Karpas-422 (cell line): ENCODE measurements around the gene ZAR1L. TPM values are rescaled to one million over a fixed set of nuclear protein-coding genes. Genes with fewer than 3 reads are reported as not detected.

Experiments used
- DNase-seq: peaks from one replicate; pipeline ENCODE4 v3.0.0-alpha.2; 2015
- H2AFZ ChIP-seq: fragments of 200-600 bp; sonication (generic); 2 replicates; pipeline ENCODE4 v1.6.1; 2014; ENCODE audit warnings: antibody characterized with exemption, low read length, mixed read lengths
- H3K27ac ChIP-seq: fragments of 200-600 bp; sonication (generic); 2 replicates; pipeline ENCODE4 v1.5.1; 2014; ENCODE audit warnings: mild to moderate bottlenecking, low read length, moderate library complexity
- H3K27me3 ChIP-seq: fragments of 200-600 bp; sonication (generic); 2 replicates; pipeline ENCODE4 v1.6.1; 2014; ENCODE audit warnings: low read length, mixed read lengths
- H3K36me3 ChIP-seq: fragments of 200-600 bp; sonication (generic); 2 replicates; pipeline ENCODE4 v1.6.1; 2014; ENCODE audit warnings: low read length, mixed read lengths; ENCODE audit not compliant: insufficient read depth
- H3K4me1 ChIP-seq: fragments of 200-600 bp; sonication (generic); 2 replicates; pipeline ENCODE4 v1.6.1; 2014; ENCODE audit warnings: mild to moderate bottlenecking, low read length, mixed read lengths
- H3K4me2 ChIP-seq: fragments of 200-600 bp; sonication (generic); 2 replicates; pipeline ENCODE4 v1.6.1; 2014; ENCODE audit warnings: low read length, low read depth, mild to moderate bottlenecking; ENCODE audit not compliant: poor library complexity, severe bottlenecking
- H3K4me3 ChIP-seq: fragments of 200-600 bp; sonication (generic); 2 replicates; pipeline ENCODE4 v1.5.1; 2014; ENCODE audit warnings: mild to moderate bottlenecking, antibody characterized with exemption, low read length, mixed read lengths
- H3K79me2 ChIP-seq: fragments of 200-600 bp; sonication (generic); 2 replicates; pipeline ENCODE4 v1.6.1; 2014; ENCODE audit warnings: mild to moderate bottlenecking, low read length, mixed read lengths
- H3K9ac ChIP-seq: fragments of 200-600 bp; sonication (generic); 2 replicates; pipeline ENCODE4 v1.6.0; 2014; ENCODE audit warnings: low read length
- H3K9me2 ChIP-seq: fragments of 200-600 bp; sonication (generic), shearing (Covaris generic); replicated peaks from 2 replicates; pipeline ENCODE4 v1.6.0; 2014; ENCODE audit warnings: mild to moderate bottlenecking, low read length, moderate library complexity; ENCODE audit not compliant: insufficient read depth
- H3K9me3 ChIP-seq: fragments of 300-700, 200-600 bp; sonication (generic); 2 replicates; pipeline ENCODE4 v1.6.1; 2014; ENCODE audit warnings: low read length, mixed read lengths
- H4K20me1 ChIP-seq: fragments of 200-600 bp; sonication (generic); 2 replicates; pipeline ENCODE4 v1.6.1; 2014; ENCODE audit warnings: mild to moderate bottlenecking, antibody characterized with exemption, low read length, low read depth; ENCODE audit not compliant: insufficient read depth
- total RNA-seq: library from RNA; depleted of rRNA; stranded (reverse); fragments of >200 nt; shearing (Covaris generic); gene quantifications from 2 replicates; pipeline ENCODE4 v1.2.3, GENCODE V29; 2014; ENCODE audit warnings: low replicate concordance

ZAR1L gene
- total RNA-seq, 1 experiment from 2014 or later: not detected

DNA sequence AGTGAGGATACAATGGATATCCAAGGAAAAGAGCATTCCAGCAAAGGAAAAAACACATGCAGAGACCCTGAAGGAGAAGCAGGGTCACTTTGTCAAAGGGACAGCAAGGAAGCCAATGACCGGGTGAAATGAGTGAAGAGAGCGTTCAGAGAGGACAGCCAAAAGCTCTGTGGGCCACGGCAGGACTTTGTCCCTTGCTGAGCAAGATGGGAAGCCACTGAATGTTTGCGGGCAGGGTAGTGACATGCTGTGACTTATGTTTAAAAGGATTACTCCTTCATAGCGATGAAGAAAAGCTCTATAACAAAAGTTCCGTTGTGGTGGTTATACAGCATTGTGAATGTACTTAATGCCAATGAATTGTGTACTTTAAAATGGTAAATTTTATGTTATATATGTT, 16.5 kb downstream of the ZAR1L start:
- no peak overlapping the region for H3K4me2 ChIP-seq
- H3K9me3 ChIP-seq: no peaks in the 10 kb centered on the region
- H3K4me3 ChIP-seq: no peak overlapping the region
- H3K9ac ChIP-seq: no peak overlapping the region
- H3K36me3 ChIP-seq: no peaks in the 10 kb centered on the region
- no peaks in the 10 kb centered on the region for H3K4me1 ChIP-seq
- DNase-seq: no peak
- no peak overlapping the region for H2AFZ ChIP-seq
- no peaks in the 10 kb centered on the region for H3K9me2 ChIP-seq
- no peaks in the 10 kb centered on the region for H4K20me1 ChIP-seq
- no peaks in the 10 kb centered on the region for H3K27me3 ChIP-seq
- no peaks in the 10 kb centered on the region for H3K79me2 ChIP-seq
- H3K27ac ChIP-seq: no peak overlapping the region

DNA sequence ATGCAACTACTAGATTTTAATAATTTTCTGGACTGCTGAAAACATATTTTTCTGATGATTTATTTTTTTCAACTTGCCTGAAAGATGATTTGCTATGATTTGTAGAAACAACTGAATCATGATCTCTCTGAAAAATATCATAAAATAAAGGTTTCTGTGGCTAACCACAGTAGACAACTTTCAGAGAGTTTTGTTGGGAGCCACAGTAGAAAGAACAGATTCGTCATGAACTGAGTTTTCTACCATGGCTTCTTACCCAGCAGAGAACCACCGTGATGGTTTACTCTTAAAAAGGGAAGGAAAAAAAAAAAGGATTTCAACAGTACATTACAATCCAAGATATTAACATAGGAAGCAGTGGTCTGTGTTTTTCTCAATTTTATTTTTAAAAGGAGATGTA, 18.0 kb downstream of the ZAR1L start:
- DNase-seq: no peak
- Histone ChIP-seq H3K27ac (no peak overlapping the region), H2AFZ (no peak overlapping the region), H3K4me1 (no peaks in the 10 kb centered on the region), H3K9me2 (no peaks in the 10 kb centered on the region), H3K79me2 (no peaks in the 10 kb centered on the region), H3K4me3 (no peak overlapping the region), H3K9me3 (no peaks in the 10 kb centered on the region), H3K36me3 (no peaks in the 10 kb centered on the region), H3K9ac (no peak overlapping the region), H4K20me1 (no peaks in the 10 kb centered on the region), H3K27me3 (no peaks in the 10 kb centered on the region), H3K4me2 (no peak overlapping the region)

DNA sequence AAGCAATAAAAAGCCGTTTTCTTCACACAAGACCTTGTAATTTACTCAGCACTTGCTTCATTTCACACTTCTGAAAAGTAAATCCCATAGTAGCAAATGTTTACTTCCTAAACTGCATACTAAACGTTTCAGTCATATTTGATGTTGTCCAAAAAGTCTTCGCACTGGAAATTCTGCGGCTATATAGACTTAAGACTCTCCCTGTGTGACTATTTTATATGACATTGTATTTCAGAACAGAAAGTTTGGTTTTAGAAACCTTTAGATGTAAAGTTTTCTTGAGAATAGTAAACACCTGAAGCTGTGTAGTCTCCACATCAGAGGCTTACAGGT, 29.6 kb downstream of the ZAR1L start:
- no peak overlapping the region for H3K9ac ChIP-seq
- no peak overlapping the region for H3K4me3 ChIP-seq
- H3K27ac ChIP-seq: no peak overlapping the region
- no peaks in the 10 kb centered on the region for H4K20me1 ChIP-seq
- H3K4me2 ChIP-seq: no peak overlapping the region
- H3K4me1 ChIP-seq: no peaks in the 10 kb centered on the region
- H3K27me3 ChIP-seq: no peaks in the 10 kb centered on the region
- no peak for DNase-seq
- no peaks in the 10 kb centered on the region for H3K36me3 ChIP-seq
- no peaks in the 10 kb centered on the region for H3K9me3 ChIP-seq
- H3K9me2 ChIP-seq: no peaks in the 10 kb centered on the region
- no peak overlapping the region for H2AFZ ChIP-seq
- no peaks in the 10 kb centered on the region for H3K79me2 ChIP-seq

DNA sequence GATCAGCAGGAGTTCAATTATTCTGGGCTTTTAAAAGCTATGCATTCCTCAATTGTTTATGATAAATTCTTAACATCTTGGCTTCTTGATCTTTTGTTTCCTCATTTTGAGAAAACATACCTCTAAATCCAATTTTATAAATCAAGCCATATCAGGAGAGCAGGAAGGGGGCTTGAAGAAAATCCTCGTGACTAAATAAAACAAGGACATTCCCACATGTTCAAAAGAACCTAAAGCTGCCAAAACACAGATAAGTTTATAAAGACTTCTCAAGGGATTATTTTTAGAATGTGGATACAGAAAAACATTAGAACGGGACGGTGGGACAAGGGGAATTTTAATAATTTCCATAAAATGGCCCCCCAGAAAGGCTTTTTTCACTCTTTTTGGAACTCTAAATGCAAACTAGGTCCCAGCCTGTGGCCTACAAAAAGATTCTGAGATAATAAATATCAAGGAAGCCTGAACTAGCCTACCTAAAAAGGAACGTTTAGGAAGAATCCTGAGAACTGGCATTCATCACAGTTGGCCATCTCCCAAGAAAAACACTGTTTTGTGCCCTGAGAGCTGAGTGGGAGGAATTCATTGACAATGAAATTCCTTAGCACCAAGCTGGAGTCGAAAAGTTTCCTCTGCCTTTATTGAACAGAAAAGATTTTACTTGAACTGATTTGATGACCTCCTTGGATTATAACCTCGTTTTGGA, 30.1 kb downstream of the ZAR1L start:
- no peak overlapping the region for H3K4me2 ChIP-seq
- H3K9me2 ChIP-seq: no peaks in the 10 kb centered on the region

DNA sequence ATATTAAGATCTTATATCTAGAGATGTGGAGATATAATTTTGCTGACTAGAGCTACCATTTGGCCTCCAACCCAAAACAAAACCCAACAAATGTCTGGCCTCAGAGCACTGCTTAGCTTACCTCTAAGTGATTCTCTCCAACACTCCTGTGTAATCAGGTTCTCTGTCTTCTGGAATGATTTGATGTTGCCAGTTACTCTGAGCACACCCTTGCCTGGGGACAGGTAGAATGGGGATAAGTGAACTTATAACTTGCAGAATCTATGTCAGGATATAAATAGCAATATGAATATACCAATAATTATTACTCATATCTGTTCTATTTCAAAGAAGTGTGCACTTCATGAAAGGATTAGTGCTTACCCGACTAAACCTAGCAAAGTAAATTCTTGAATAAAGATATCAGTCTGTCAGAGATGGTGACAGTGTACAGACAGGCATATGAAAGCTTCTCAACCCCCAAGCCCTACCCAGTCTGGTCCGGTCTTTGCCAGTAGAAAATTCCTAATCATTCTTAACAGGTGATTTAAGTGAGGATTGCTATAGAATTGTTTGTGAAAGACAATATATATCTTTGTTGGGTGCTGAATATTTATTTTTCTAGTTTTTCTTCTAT, 33.0 kb downstream of the ZAR1L start:
- Histone ChIP-seq H3K27ac (no peak overlapping the region), H3K9me2 (no peaks in the 10 kb centered on the region), H3K4me2 (no peak overlapping the region), H3K27me3 (no peaks in the 10 kb centered on the region), H3K79me2 (no peaks in the 10 kb centered on the region), H3K9me3 (no peaks in the 10 kb centered on the region), H3K4me3 (no peak overlapping the region), H3K9ac (no peak overlapping the region), H2AFZ (no peak overlapping the region), H3K4me1 (no peaks in the 10 kb centered on the region), H4K20me1 (no peaks in the 10 kb centered on the region), H3K36me3 (no peaks in the 10 kb centered on the region)
- peak; percentile 21 for DNase-seq

More for the DNA sequence above, 30.1 kb downstream of the ZAR1L start:
- H3K27me3 ChIP-seq: no peaks in the 10 kb centered on the region
- no peaks in the 10 kb centered on the region for H3K79me2 ChIP-seq
- no peaks in the 10 kb centered on the region for H3K36me3 ChIP-seq
- H3K9me3 ChIP-seq: no peaks in the 10 kb centered on the region
- H3K4me1 ChIP-seq: no peaks in the 10 kb centered on the region
- H2AFZ ChIP-seq: no peak overlapping the region
- H3K4me3 ChIP-seq: no peak overlapping the region
- H3K9ac ChIP-seq: no peak overlapping the region
- H4K20me1 ChIP-seq: no peaks in the 10 kb centered on the region
- DNase-seq: no peak
- H3K27ac ChIP-seq: no peak overlapping the region

GRCh38 chr13:32281096-32281495, 34.1 kb downstream of the ZAR1L start:
- Histone ChIP-seq H3K9ac (no peak overlapping the region), H3K9me2 (no peaks in the 10 kb centered on the region), H3K79me2 (no peaks in the 10 kb centered on the region), H3K9me3 (no peaks in the 10 kb centered on the region), H4K20me1 (no peaks in the 10 kb centered on the region), H3K27me3 (no peaks in the 10 kb centered on the region), H3K27ac (no peak overlapping the region), H2AFZ (no peak overlapping the region), H3K4me2 (no peak overlapping the region), H3K4me1 (no peaks in the 10 kb centered on the region), H3K36me3 (no peaks in the 10 kb centered on the region), H3K4me3 (no peak overlapping the region)
- DNase-seq: no peak

DNA sequence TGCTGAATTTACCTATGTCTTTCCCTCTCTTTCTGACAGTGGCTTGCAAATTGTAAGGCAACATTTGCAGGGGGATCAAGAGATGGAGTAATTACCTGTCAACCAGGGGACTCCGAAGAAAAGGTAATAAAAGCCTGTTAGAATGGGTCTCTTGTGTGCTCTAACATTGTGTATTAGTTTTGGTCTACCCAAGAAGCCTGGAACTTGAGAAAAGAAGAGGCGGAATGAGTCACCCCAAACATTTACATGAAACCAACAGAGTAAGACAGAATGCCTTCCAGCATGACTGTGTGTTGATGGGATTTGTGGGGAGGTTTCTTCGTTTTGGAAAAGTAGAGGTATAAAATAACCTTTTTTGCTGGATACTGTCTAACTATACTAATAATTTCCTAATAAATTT, 36.7 kb downstream of the ZAR1L start:
- Histone ChIP-seq H3K79me2 (no peaks in the 10 kb centered on the region), H3K9me3 (no peaks in the 10 kb centered on the region), H3K4me2 (no peak overlapping the region), H4K20me1 (no peaks in the 10 kb centered on the region), H3K4me1 (no peaks in the 10 kb centered on the region), H3K4me3 (no peak overlapping the region), H3K9ac (no peak overlapping the region), H3K27me3 (no peaks in the 10 kb centered on the region), H3K36me3 (no peaks in the 10 kb centered on the region), H3K9me2 (no peaks in the 10 kb centered on the region), H2AFZ (no peak overlapping the region), H3K27ac (no peak overlapping the region)
- peak; percentile 33 for DNase-seq

- H3K4me3 ChIP-seq: no peak overlapping the region
- no peaks in the 10 kb centered on the region for H3K4me1 ChIP-seq
- no peak overlapping the region for H2AFZ ChIP-seq
- H4K20me1 ChIP-seq: no peaks in the 10 kb centered on the region
- no peak overlapping the region for H3K4me2 ChIP-seq
- peak; percentile 22 for DNase-seq
- no peaks in the 10 kb centered on the region for H3K9me3 ChIP-seq
- H3K79me2 ChIP-seq: no peaks in the 10 kb centered on the region
- H3K9ac ChIP-seq: no peak overlapping the region
- no peaks in the 10 kb centered on the region for H3K36me3 ChIP-seq
- no peaks in the 10 kb centered on the region for H3K27me3 ChIP-seq
- no peak overlapping the region for H3K27ac ChIP-seq
- H3K9me2 ChIP-seq: no peaks in the 10 kb centered on the region
Observed at GRCh38 chr13:32277839-32278238, 37.3 kb downstream of the ZAR1L start.
